ENCODE results near the gene YWHAG. TPM values are rescaled to one million over a fixed set of nuclear protein-coding genes. Genes with fewer than 3 reads are reported as not detected.
"Not testable (repeated sequence)": the region's sequence is repeated elsewhere in the genome, so short reads cannot be mapped to it uniquely, and the experiment has no call there.

The YWHAG gene
- total RNA-seq, 1 experiment from 2014 or later, result 53.9 TPM

DNA sequence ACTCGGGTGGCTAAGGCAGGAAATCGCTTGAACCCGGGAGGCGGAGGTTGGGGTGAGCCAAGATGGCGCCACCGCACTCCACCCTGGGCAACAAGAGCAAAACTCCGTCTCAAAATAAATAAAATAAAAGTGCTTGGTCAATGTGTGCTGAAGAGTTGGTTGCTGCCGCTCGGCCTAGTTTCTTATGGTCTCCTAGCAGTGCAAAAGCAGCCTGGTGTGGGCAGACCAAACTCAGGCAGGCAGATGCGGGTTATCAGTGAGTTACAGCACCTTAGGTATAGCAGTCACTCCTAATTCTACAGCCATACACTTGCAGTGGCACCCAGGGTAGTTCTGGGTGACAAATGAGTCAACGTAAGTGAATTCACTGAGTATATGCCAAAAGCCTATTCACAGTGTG is 33.7 kb downstream of the YWHAG start:
- DNase-seq (ENCODE audit: low read depth), result no peak

DNA sequence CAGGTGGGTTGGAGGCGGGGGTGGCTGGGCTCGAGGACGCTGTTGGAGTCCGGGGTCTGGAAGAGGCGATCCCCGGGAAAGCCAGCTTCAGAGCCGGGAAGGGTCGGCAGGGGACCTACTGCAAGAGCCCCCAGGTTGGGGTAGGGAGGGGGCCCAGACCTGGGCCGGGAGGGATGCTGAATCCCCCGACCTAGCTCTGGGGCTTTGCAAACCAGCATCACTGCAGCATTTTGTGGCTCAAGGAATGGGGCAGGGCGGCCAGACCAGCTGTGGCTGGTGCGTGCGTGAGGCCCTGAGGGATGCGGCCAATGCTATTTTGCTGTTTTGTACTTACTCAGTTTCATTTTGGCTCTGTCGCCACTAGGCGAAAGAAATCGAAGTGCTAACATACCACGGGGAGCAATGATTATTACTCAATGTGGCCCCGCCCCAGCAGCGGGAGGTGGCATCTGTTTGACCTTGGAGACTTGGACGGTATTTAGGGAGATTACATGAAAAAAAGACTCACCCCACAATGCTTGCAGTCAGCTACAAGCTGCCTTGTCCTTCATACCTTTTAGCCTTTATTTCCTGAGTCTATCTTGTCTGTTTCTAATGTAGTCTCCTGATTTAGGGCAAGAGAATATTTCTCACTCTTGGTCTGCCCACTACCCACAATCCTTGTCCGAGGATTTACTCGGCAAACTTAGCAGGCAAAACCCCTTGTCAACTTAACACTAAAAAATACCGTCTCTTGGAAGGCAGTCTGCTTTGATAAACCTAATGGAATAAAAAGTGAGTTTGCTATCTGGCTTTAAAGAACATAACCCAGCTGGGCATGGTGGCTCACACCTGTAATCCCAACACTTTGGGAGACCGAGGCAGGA is 40.1 kb downstream of the YWHAG start:
- DNase-seq (ENCODE audit: low read depth), result peak; percentile 76

DNA sequence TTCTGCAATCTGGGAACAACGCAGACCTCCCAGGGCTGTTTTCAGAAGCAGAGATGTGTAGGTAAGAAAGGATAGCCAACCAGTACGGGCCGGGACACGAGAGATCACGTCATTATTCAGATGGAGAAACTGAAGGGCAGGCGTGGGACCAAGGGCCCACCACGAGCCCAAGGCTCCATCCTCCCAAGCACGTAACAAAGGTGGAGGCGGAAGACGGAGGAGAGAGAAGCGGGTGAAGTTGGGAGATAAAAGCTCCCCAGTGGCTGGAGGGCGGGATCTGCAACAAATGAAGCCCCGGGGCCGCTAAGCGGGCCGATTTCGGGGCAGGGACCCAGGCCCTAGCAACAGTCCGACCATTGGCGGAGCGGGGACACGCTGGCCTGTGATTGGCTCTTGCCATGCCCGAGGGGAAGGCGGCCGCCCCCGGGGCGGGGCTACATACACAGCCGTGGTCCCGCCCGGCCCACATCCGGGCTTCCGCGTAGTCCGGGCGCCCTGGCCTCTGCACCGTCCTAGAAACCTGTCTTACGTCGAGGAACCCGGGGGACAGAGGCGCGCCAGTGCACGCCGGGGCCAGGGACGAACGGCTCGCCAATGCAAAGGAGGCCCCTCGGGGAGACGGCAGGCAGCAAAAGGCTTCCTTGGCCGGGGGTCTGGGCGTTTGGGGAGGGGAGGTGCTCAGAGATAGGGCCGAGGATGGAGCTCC is 40.9 kb downstream of the YWHAG start:
- DNase-seq (ENCODE audit: low read depth), result peak; percentile 96

DNA sequence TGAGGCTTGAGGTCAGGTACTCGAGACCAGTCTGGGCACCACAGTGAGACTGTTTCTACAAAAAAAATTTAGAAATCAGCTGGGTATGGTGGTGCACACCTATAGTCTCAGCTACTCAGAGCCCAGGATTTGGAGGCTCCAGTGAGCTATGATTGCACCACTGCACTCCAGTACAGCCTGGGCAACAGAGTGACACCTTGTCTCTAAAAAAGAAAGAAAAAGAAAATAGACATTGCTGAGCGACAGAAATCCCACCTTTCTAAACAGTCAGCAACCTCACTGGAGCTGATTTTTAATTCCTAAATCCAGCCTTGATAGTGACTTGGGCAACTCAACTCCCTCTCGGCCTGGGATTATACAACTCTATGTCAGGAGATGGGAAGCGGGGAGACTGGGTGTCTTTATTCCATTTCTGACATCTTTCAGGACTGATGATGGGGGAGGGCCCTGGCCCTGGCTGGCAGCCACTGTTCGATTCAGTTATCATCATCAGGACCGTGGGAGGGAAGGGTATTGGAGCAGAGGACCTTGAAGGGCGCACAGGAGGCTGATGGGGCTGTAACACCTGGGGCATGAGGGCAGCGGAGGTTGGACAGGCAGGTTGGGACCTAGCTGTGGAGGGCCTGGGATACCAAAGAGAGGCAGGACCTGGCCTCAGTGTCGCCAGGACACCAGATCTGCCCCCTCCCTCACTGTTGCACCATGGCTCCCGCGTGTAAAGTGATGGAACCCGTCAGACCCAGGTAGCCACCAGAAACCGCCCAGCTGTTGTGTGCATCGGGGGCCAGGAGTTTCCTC is 41.6 kb downstream of the YWHAG start:
- no peak for DNase-seq (ENCODE audit: low read depth)

DNA sequence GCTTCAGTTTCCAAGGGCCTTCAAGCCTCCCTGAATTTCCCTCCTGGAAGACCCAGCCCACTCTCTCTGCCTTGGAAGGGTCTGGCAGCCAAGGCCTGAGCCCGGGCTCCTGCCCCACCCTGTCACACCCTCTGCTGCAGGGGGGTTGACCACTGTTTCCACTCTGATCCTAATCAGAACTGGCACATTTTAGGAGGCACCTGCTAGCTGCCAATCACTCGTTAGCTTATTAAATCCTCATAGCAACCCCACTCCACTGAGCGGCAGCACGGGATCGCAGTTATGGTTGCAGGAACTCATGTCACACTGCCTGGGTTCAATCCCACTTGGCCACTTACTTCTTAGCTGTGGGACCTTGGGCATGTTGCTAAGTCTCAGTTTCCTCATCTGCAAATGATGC is 43.4 kb downstream of the YWHAG start:
- no peak for DNase-seq (ENCODE audit: low read depth)

DNA sequence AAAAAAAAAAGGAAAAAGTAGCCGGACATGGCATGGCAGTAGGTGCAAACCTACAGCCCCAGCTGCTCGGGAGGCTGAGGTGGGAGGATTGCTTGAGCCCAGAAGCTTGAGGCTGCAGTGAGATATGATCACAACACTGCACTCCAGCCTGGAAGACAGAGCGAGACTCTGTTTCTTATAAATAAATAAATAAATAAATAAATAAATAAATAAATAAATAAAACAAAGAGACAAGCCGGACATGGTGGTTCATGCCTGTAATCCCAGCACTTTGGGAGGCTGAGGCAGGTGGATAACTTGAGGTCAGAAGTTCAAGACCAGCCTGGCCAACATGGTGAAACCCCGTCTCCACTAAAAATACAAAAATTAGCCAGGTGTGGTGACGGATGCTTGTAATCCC is 44.1 kb downstream of the YWHAG start:
- DNase-seq (ENCODE audit: low read depth), result not testable (repeated sequence)

DNA sequence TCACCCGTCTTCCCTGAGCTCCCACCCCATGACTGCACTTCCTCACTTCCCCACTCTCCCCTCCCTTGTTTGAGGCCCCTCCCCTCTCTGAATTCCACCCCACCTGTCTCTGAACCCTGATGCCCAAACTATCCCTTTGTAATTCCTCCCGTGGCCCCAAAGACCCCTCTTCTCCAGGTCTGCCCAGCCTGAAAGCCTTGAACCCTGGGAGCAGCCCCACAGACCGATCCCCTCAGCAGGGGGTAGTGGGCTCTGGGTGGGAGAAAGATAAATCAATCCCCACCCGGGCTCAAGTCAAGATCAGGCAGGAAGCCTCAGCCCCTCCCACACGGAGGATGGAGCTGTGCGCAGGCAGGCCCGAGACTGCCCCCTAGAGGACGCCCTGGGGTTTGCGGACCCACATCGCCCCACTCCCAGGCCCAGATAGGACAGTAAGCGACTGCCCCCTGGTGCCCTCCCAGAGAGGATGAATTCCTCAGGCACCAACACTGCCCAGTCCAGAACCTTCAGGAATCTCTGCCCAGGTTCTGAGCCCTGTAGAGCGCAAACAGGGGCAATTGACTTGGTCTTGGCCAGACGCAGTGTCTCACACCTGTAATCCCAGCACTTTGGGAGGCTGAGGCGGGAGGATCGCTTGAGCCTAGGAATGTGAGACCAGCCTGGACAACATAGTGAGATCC is 44.6 kb downstream of the YWHAG start:
- DNase-seq (ENCODE audit: low read depth), result peak; percentile 94

DNA sequence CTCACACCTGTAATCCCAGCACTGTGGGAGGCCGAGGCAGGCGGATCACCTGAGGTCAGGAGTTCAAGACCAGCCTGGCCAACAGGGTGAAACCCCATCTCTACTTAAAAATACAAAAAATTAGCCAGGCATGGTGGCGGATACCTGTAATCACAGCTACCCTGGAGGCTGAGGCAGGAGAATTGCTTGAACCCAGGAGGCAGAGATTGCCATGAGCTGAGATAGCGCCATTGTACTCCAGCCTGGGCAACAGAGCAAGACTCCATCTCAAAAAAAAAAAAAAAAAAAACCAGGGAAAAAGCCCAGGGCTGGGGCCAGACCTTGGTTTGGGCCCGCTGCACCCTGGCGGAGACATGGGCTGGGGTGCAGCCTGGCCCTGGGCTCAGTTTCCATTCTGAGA is 47.0 kb downstream of the YWHAG start:
- not testable (repeated sequence) for DNase-seq (ENCODE audit: low read depth)

DNA sequence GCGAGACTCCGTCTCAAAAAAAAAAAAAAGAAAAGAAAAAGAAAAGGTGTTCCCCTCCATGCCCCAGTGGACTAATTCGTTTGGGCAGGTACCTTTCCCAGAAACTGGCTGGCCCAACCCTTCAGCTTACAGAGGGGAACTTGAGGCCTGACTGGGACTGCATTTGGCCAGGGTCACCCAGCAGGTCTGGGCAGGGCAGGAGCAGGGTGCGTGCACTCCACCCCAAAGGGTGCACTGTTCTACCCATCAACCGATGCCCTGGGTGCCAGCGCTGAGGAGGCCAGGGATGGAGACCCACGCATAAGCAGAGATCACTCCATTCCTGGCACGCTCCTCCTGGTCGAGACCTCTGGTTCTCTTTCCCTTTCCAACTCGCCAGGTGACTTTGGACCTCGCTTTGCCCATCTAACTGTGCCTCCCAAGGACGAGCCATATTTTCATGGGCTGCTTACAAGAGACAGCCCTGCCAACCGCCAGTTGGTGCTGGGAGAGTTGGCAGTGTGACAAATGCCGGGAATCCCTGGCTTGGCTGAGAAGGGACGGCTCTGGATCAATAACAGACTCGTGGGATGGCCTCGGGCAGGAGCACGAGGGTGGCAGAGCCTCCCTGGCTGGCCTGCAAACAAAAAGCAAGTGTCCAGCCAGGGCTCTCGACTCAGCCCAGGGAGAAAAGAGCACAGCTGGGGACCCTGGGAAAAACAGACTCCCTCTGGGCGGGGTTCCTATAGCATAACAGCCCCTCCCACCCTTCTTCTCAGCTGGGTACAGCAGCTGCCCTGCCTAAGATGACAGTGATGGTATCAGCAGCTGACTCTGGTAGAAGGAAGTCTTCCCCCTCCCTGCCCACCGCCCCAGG is 48.5 kb downstream of the YWHAG start:
- no peak for DNase-seq (ENCODE audit: low read depth)

DNA sequence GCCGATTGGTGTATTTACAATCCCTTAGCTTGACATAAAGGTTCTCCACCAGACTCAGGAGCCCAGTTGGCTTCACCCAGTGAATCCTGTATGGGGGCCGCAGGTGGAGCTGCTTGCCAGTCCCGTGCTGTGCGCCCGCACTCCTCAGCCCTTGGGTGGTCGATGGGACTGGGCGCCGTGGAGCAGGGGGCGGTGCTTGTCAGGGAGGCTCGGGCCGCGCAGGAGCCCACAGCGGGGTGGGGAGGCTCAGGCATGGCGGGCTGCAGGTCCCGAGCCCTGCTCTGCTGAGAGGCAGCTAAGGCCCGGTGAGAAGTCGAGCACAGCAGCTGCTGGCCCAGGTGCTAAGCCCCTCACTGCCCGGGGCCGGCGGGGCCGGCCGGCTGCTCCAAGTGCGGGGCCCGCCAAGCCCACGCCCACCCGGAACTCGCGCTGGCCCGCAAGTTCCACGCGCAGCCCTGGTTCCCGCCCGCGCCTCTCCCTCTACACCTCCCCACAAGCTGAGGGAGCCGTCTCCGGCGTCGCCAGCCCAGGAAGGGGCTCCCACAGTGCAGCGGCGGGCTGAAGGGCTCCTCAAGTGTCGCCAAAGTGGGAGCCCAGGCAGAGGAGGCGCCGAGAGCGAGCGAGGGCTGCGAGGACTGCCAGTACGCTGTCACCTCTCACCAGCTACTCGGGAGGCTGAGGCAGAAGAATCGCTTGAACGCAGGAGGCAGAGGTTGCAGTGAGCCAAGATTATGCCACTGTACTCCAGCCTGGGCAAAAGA is 49.3 kb downstream of the YWHAG start:
- DNase-seq (ENCODE audit: low read depth), result not testable (repeated sequence)

DNA sequence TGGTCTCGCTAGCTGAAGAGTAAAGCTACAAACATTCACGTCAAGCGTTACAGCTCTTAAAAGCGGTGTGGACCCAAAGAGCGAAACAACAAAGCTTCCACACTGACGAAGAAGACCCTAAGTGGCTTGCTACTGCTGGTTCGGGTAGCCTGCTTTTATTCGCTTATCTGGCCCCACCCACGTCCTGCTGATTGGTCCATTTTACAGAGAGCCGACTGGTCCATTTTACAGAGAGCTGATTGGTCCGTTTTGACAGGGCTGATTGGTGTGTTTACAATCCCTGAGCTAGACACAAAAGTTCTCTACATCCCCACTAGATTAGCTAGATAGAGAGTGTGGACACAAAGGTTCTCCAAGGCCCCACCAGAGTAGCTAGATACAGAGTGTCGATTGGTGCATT is 49.9 kb downstream of the YWHAG start:
- DNase-seq (ENCODE audit: low read depth), result not testable (repeated sequence)

DNA sequence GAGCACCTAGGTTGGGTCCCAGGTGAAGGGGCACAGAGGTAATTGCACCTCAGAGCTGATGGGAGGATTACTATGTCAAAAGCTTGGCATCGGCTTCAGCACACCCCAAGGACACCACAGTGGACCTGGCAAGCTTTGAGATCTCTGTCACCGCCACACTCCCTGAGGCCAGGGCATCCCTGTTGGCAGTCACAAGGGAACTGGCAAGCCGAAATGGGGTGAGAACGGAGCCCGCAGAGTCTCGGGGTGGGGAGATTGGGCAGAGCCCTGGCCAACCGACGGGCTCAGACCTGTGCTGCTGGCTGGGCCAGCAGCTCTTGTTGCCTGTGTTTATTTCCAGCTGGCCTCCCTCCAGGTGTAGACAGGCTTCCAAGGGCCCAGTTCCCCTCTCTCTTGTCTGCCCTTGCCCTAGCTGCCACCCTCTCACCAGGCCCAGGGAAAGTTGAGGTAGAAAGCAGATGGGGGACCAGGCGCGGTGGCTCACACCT is 53.9 kb downstream of the YWHAG start:
- no peak for DNase-seq (ENCODE audit: low read depth)

DNA sequence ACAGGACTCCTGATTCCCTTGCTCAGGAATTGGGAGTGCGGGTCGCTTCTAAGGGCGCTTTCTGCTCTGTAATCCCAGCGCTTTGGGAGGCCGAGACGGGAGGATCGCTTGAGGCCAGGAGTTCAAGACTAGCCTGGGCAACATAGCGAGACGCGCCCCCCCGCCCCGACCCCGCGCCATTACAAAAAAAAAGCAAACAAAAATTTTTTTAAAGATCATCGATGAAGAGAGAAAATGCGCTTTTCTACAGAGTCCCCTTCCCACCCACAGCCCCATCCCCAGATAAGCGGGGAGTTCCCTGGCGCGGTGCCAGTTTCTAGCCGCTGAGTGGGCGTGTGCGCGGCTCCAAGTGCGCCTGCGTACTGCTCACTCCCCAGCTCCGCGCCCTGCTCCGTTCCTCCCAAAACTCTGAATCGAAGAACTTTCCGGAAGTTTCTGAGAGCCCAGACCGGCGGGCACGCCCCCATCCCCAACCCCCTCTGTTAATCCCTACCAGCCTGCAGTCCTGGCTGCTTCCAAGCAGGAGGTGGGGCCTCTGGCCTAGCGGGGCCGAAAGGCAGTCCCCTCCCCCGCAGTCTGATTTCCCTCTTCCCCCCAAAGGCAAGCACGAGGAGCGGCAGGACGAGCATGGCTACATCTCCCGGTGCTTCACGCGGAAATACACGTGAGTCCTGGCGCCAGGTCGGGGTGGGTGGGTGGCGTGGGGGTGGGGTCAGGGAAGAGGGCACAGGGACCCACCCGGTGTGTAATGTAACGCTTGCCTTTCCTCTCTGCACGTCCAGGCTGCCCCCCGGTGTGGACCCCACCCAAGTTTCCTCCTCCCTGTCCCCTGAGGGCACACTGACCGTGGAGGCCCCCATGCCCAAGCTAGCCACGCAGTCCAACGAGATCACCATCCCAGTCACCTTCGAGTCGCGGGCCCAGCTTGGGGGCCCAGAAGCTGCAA is 55.3 kb downstream of the YWHAG start:
- peak; percentile 92 for DNase-seq (ENCODE audit: low read depth)

DNA sequence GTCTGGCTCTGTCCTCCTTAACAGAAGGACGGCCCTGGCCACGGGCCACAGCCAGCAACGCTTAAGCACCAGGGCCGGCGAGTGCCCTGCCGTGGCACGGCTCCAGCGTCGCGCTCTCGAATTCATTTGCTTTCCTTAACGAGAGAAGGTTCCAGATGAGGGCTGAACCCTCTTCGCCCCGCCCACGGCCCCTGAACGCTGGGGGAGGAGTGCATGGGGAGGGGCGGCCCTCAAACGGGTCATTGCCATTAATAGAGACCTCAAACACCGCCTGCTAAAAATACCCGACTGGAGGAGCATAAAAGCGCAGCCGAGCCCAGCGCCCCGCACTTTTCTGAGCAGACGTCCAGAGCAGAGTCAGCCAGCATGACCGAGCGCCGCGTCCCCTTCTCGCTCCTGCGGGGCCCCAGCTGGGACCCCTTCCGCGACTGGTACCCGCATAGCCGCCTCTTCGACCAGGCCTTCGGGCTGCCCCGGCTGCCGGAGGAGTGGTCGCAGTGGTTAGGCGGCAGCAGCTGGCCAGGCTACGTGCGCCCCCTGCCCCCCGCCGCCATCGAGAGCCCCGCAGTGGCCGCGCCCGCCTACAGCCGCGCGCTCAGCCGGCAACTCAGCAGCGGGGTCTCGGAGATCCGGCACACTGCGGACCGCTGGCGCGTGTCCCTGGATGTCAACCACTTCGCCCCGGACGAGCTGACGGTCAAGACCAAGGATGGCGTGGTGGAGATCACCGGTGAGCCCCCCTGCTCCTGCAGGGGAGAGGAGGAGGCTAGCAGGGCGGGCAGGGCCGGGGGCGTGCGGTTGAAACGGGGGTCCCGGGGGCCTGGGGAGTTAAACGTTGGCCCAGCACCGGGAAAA is 56.2 kb downstream of the YWHAG start, which contains the start of gene HSPB1:
Gene HSPB1, plus strand, starts transcription at position 327 of the 855 bp plus-strand sequence. Its CDS starts 40 bp downstream, at position 367.
- DNase-seq (ENCODE audit: low read depth), result peak; percentile 86

DNA sequence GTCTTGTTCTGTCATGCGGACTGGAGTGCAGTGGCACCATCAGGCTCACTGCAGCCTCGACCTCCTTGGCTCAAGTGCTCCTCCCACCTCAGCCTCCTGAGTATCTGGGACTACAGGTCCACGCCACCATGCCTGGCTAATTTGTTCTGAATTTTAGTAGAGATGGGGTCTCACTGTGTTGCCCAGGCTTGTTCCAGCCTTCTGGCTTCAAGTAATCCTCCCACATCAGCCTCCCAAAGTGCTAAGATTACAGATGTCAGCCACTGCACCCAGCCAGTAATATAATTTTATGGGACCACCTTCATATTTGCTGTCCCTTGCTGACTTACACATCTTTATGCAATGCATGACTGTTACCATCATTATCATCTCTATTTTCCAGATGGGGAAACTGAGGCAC is 57.8 kb downstream of the YWHAG start:
- DNase-seq (ENCODE audit: low read depth), result no peak

DNA sequence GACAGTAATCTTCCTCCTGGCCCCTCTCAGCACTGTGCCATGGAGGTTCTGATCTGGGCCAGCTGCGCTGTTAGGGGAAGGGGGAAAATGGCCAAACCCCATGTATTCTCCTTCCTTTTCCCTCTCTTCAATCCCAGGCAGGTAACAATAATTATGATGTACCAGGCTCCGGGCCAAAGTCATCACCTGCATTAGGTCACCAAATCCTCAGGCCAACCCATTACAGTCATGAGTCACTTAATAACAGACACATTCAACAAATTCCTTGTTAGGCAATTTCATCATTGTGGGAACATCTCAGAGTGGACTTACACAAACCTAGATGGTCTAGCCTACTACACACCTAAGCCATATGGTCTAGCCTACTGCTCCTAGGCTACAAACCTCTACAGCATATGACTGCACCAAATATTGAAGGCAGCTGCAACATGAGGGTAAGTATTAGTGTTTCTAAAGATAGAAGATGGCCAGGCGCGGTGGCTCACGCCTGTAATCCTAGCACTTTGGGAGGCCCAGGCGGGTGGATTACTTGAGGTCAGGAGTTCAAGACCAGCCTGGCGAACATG is 58.5 kb downstream of the YWHAG start:
- DNase-seq (ENCODE audit: low read depth), result peak; percentile 62

Measured in Daoy (cell line).